SU-DHL-6 (cell line): Measurements from ENCODE around the gene SLC6A11.

ENCODE experiments used
- EZH2phosphoT487 ChIP-seq: fragments of 200-600 bp; sonication (generic), shearing (Covaris generic); conservative IDR thresholded peaks from 2 replicates; pipeline ENCODE4 v1.6.1; 2018; ENCODE audit warnings: mild to moderate bottlenecking, antibody characterized with exemption, low read length, moderate library complexity, mixed read lengths
- TF ChIP-seq, protein P1 (sequence below): fragments of 200-600 bp; sonication (generic); IDR thresholded peaks from one replicate; pipeline ENCODE4 v1.5.1; 2017; ENCODE audit warnings: antibody characterized with exemption, mild to moderate bottlenecking, low read length, moderate library complexity; ENCODE audit not compliant: insufficient read depth, poor library complexity, severe bottlenecking

DNA sequence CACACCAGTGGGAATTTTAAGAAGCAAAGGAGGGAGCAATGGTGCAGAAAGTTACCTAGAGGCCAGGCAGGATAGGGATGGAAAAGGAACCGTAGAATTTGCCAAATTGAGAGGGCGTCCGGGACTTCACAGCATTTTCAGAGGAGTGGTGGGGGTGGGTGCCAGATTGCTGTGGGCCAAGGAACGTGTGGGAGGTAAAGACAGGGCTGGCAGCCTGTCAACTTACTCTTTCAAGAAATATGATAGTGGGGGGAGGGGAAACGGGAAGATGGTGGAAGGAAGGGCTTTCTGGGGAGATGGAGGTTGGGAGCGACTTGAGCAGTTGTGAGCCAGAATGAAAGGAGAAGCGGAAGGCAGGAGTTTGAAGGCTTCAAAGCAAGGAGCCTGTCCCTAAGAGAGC lies 1.4 kb upstream of the SLC6A11 start:
- TF ChIP-seq, protein P1, sequence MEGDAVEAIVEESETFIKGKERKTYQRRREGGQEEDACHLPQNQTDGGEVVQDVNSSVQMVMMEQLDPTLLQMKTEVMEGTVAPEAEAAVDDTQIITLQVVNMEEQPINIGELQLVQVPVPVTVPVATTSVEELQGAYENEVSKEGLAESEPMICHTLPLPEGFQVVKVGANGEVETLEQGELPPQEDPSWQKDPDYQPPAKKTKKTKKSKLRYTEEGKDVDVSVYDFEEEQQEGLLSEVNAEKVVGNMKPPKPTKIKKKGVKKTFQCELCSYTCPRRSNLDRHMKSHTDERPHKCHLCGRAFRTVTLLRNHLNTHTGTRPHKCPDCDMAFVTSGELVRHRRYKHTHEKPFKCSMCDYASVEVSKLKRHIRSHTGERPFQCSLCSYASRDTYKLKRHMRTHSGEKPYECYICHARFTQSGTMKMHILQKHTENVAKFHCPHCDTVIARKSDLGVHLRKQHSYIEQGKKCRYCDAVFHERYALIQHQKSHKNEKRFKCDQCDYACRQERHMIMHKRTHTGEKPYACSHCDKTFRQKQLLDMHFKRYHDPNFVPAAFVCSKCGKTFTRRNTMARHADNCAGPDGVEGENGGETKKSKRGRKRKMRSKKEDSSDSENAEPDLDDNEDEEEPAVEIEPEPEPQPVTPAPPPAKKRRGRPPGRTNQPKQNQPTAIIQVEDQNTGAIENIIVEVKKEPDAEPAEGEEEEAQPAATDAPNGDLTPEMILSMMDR: no peak
- no peak for TF ChIP-seq EZH2phosphoT487
